SK-N-SH (cell line): ENCODE results near the gene DGAT2. TPM values are rescaled to one million over a fixed set of nuclear protein-coding genes. Genes with fewer than 3 reads are reported as not detected.

Experiments used
- CTCF ChIA-PET: fragments of 300-600, 350-600 bp; formaldehyde crosslinking; extraction: SDS; loops from one replicate; lab custom pipeline; 2021; lab: Yijun Ruan, JAX
- POLR2A ChIA-PET: fragments of 350-600 bp; sonication (Branson Sonifier 250); formaldehyde crosslinking; extraction: SDS; loops from one replicate; lab custom pipeline; 2020; ENCODE audit warnings: antibody characterized with exemption, inconsistent platforms; lab: Yijun Ruan, JAX
- DNase-seq: peaks from one replicate; pipeline ENCODE4 v3.0.0; 2012
- H2AFZ ChIP-seq: fragments of 200-600 bp; sonication (generic); 2 replicates; pipeline ENCODE4 v1.8.1; 2016; ENCODE audit warnings: antibody characterized with exemption, mild to moderate bottlenecking, low read depth
- H3F3A ChIP-seq: fragments of 200-600 bp; sonication (generic); replicated peaks from 2 replicates; pipeline ENCODE3; 2016; ENCODE audit warnings: antibody characterized with exemption, mild to moderate bottlenecking; ENCODE audit not compliant: insufficient read depth
- H3K27ac ChIP-seq, 2 experiments: fragments of 200-500 bp in 1 of 2; fragments of 200-600 bp in 1 of 2; sonication (Bioruptor generic) in 1 of 2; sonication (generic), shearing (Covaris generic) in 1 of 2; 2 replicates each; pipeline versions ENCODE4 v1.5.1 to v1.6.1; 2014 to 2016; ENCODE audit warnings: low read depth in 2 of 2, inconsistent platforms in 1 of 2, low read length in 1 of 2, mild to moderate bottlenecking in 1 of 2, mixed read lengths in 1 of 2
- H3K27me3 ChIP-seq: fragments of 200-600 bp; sonication (generic), shearing (Covaris generic); 2 replicates; pipeline ENCODE4 v1.6.1; 2016; ENCODE audit warnings: mixed run types; ENCODE audit not compliant: insufficient read depth
- H3K36me3 ChIP-seq, 2 experiments: fragments of 200-500 bp in 1 of 2; fragments of 200-600 bp in 1 of 2; sonication (Bioruptor generic) in 1 of 2; sonication (generic) in 1 of 2; replicated peaks in 1 of 2; 2 replicates each; pipeline versions ENCODE3 to v1.5.1; 2014 to 2016; ENCODE audit warnings: low read length in 1 of 2, mild to moderate bottlenecking in 1 of 2; ENCODE audit not compliant: insufficient read depth in 2 of 2, control insufficient read depth in 1 of 2
- H3K4me1 ChIP-seq, 2 experiments: fragments of 200-500 bp in 1 of 2; fragments of 200-600 bp in 1 of 2; sonication (Bioruptor generic) in 1 of 2; sonication (generic), shearing (Covaris generic) in 1 of 2; 2 replicates each; pipeline versions ENCODE4 v1.5.1 to v1.6.1; 2014 to 2016; ENCODE audit warnings: low read depth in 1 of 2, low read length in 1 of 2, mixed run types in 1 of 2; ENCODE audit not compliant: insufficient read depth in 2 of 2, control insufficient read depth in 1 of 2
- H3K4me2 ChIP-seq: fragments of 200-600 bp; sonication (generic), shearing (Covaris generic); 2 replicates; pipeline ENCODE4 v1.6.1; 2017; ENCODE audit warnings: mixed run types
- H3K4me3 ChIP-seq, 2 experiments: fragments of 200-500 bp in 1 of 2; fragments of 200-600 bp in 1 of 2; sonication (Bioruptor generic) in 1 of 2; sonication (generic), shearing (Covaris generic) in 1 of 2; 2 replicates each; pipeline versions ENCODE4 v1.5.1 to v1.8.1; 2014 to 2016; ENCODE audit warnings: low read depth in 2 of 2, inconsistent platforms in 1 of 2, low read length in 1 of 2, mild to moderate bottlenecking in 1 of 2, mixed read lengths in 1 of 2, moderate library complexity in 1 of 2
- H3K79me2 ChIP-seq: fragments of 200-600 bp; sonication (generic); 2 replicates; pipeline ENCODE4 v1.8.1; 2017; ENCODE audit warnings: mild to moderate bottlenecking; ENCODE audit not compliant: insufficient read depth
- H3K9ac ChIP-seq: fragments of 200-600 bp; sonication (generic); 2 replicates; pipeline ENCODE4 v1.6.1; 2017; ENCODE audit warnings: mixed run types
- H3K9me2 ChIP-seq: fragments of 200-600 bp; sonication (generic); 2 replicates; pipeline ENCODE4 v1.6.1; 2017; ENCODE audit warnings: mixed run types
- H3K9me3 ChIP-seq: fragments of 200-600 bp; sonication (generic); 2 replicates; pipeline ENCODE4 v1.6.1; 2017; ENCODE audit warnings: mixed run types, mild to moderate bottlenecking, moderate library complexity
- H4K20me1 ChIP-seq: fragments of 200-600 bp; sonication (generic); 2 replicates; pipeline ENCODE4 v1.6.1; 2017; ENCODE audit warnings: mild to moderate bottlenecking, mixed run types; ENCODE audit not compliant: insufficient read depth
- CHD2 ChIP-seq: fragments of 150-350 bp; IDR thresholded peaks from 2 replicates; pipeline ENCODE4 v1.6.1; 2018; ENCODE audit warnings: low read length; ENCODE audit not compliant: partially characterized antibody
- ELF1 ChIP-seq: IDR thresholded peaks from 2 replicates; pipeline ENCODE4 v1.4.0; 2012
- EZH2phosphoT487 ChIP-seq: fragments of 200-600 bp; sonication (generic); IDR thresholded peaks from 2 replicates; pipeline ENCODE4 v1.6.1; 2017; ENCODE audit warnings: low read depth, mixed run types, mild to moderate bottlenecking, antibody characterized with exemption, moderate library complexity, borderline replicate concordance
- FOXJ3 ChIP-seq: sonication (generic); formaldehyde crosslinking; IDR thresholded peaks from 2 replicates; pipeline ENCODE4 v1.5.1; 2020; ENCODE audit warnings: mild to moderate bottlenecking, missing genetic modification reagents
- GATA2 ChIP-seq: sonication (generic); formaldehyde crosslinking; IDR thresholded peaks from 2 replicates; pipeline ENCODE4 v1.5.0; 2020; ENCODE audit warnings: mild to moderate bottlenecking, missing genetic modification reagents
- MXI1 ChIP-seq: IDR thresholded peaks from 2 replicates; pipeline ENCODE4 v1.6.1; 2012; ENCODE audit warnings: mild to moderate bottlenecking, low read depth, low read length, improper control_type of control experiment
- NFIC ChIP-seq: IDR thresholded peaks from 2 replicates; pipeline ENCODE4 v1.4.0; 2012; ENCODE audit warnings: borderline replicate concordance
- NRF1 ChIP-seq: IDR thresholded peaks from 2 replicates; pipeline ENCODE4 v1.6.1; 2012; ENCODE audit warnings: low read depth, mild to moderate bottlenecking, low read length
- POLR2AphosphoS5 ChIP-seq: IDR thresholded peaks from 2 replicates; pipeline ENCODE4 v1.6.1; 2012; ENCODE audit warnings: low read depth, low read length
- RAD21 ChIP-seq: IDR thresholded peaks from 2 replicates; pipeline ENCODE4 v1.6.1; 2012; ENCODE audit warnings: mild to moderate bottlenecking, low read length
- RFX5 ChIP-seq: IDR thresholded peaks from 2 replicates; pipeline ENCODE4 v1.6.1; 2012; ENCODE audit warnings: mild to moderate bottlenecking, improper control_type of control experiment, low read length
- TCF12 ChIP-seq: IDR thresholded peaks from 2 replicates; pipeline ENCODE4 v1.4.0; 2012
- YY1 ChIP-seq: IDR thresholded peaks from 2 replicates; pipeline ENCODE4 v1.4.0; 2012; ENCODE audit warnings: low read depth, mild to moderate bottlenecking
- WGBS: methylation state at CpG from one replicate; pipeline ENCODE4 v1.1.6; 2017; ENCODE audit warnings: low lambda C conversion rate; 5-methylcytosine and 5-hydroxymethylcytosine counted together
- polyA plus RNA-seq, 3 experiments: library from polyadenylated mRNA; depleted of rRNA; stranded (reverse); fragments of >200 nt; gene quantifications; 2 replicates each; pipeline ENCODE4 v1.2.3, GENCODE V29; 2012
- TF ChIP-seq, protein P1 (sequence below): IDR thresholded peaks from 2 replicates; pipeline ENCODE4 v1.4.0; 2012; ENCODE audit warnings: low read depth, borderline replicate concordance
- TF ChIP-seq, protein P2 (sequence below): fragments of 150-350 bp; IDR thresholded peaks from 2 replicates; pipeline ENCODE4 v1.6.1; 2016; ENCODE audit warnings: mild to moderate bottlenecking, low read depth, low read length
- TF ChIP-seq, protein P3 (sequence below): IDR thresholded peaks from 2 replicates; pipeline ENCODE4 v1.6.1; 2012; ENCODE audit warnings: mild to moderate bottlenecking, low read depth, low read length, moderate library complexity
- TF ChIP-seq, protein P4 (sequence below): fragments of 200-600 bp; sonication (generic); IDR thresholded peaks from 2 replicates; pipeline ENCODE4 v1.6.1; 2017; ENCODE audit warnings: antibody characterized with exemption, mild to moderate bottlenecking, moderate library complexity

The DGAT2 gene
- polyA plus RNA-seq, 1 of the 3 experiments (the other 2 are of a cell fraction) = 1.4 TPM

DNA sequence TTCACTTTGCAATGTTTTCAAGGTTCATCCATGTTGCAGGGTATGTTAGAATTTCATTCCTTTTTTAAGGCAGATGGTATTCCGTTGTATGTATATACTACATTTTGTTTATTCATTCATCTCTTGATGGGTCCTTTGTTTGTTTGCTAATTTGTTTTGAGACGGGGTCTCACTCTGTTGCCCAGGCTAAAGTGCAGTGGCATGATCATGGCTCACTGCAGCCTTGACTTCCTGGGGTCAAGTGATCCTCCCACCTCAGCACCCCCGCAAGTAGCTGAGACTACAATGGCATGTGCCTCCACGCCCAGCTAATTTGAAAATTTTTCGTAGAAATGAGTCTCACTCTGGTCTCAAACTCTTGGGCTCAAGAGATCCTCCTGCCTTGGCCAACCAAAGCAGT is 52.6 kb downstream of the DGAT2 start:
- CTCF ChIA-PET = no interaction called here
- H3K9ac ChIP-seq = no peak overlapping the region
- no peaks in the 10 kb centered on the region for H3K9me3 ChIP-seq
- no peak overlapping the region for H3K4me3 ChIP-seq
- peaks cover 5% of the 10 kb centered on the region; the same call in 1 of the 2 replicates for H4K20me1 ChIP-seq
- no peak overlapping the region for H2AFZ ChIP-seq
- H3K4me2 ChIP-seq = no peak overlapping the region
- H3K36me3 ChIP-seq = no peaks in the 10 kb centered on the region
- H3K9me2 ChIP-seq = no peaks in the 10 kb centered on the region
- no peaks in the 10 kb centered on the region for H3K27me3 ChIP-seq
- peaks cover 86% of the 10 kb centered on the region for H3K79me2 ChIP-seq
- DNase-seq = no peak
- H3K4me1 ChIP-seq = peaks cover 6 to 9% of the 10 kb centered on the region in 2 experiments; a peak in 2 of 4 replicates
- WGBS = 97% methylated on average over 5 of the region's 5 CpGs
- no peaks in the 10 kb centered on the region for H3F3A ChIP-seq
- no peak overlapping the region for H3K27ac ChIP-seq
- POLR2A ChIA-PET = no interaction called here
- TF ChIP-seq ELF1 (no peak), POLR2AphosphoS5 (no peak), YY1 (no peak), CHD2 (no peak), NRF1 (no peak), RFX5 (no peak), NFIC (no peak), TCF12 (no peak), RAD21 (no peak), GATA2 (CRISPR knock-in tag) (no peak), MXI1 (no peak), FOXJ3 (CRISPR knock-in tag) (no peak), EZH2phosphoT487 (no peak)
- TF ChIP-seq, protein P1, sequence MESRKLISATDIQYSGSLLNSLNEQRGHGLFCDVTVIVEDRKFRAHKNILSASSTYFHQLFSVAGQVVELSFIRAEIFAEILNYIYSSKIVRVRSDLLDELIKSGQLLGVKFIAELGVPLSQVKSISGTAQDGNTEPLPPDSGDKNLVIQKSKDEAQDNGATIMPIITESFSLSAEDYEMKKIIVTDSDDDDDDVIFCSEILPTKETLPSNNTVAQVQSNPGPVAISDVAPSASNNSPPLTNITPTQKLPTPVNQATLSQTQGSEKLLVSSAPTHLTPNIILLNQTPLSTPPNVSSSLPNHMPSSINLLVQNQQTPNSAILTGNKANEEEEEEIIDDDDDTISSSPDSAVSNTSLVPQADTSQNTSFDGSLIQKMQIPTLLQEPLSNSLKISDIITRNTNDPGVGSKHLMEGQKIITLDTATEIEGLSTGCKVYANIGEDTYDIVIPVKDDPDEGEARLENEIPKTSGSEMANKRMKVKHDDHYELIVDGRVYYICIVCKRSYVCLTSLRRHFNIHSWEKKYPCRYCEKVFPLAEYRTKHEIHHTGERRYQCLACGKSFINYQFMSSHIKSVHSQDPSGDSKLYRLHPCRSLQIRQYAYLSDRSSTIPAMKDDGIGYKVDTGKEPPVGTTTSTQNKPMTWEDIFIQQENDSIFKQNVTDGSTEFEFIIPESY = no peak
- TF ChIP-seq, protein P2, sequence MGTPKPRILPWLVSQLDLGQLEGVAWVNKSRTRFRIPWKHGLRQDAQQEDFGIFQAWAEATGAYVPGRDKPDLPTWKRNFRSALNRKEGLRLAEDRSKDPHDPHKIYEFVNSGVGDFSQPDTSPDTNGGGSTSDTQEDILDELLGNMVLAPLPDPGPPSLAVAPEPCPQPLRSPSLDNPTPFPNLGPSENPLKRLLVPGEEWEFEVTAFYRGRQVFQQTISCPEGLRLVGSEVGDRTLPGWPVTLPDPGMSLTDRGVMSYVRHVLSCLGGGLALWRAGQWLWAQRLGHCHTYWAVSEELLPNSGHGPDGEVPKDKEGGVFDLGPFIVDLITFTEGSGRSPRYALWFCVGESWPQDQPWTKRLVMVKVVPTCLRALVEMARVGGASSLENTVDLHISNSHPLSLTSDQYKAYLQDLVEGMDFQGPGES = no peak
- TF ChIP-seq, protein P3, sequence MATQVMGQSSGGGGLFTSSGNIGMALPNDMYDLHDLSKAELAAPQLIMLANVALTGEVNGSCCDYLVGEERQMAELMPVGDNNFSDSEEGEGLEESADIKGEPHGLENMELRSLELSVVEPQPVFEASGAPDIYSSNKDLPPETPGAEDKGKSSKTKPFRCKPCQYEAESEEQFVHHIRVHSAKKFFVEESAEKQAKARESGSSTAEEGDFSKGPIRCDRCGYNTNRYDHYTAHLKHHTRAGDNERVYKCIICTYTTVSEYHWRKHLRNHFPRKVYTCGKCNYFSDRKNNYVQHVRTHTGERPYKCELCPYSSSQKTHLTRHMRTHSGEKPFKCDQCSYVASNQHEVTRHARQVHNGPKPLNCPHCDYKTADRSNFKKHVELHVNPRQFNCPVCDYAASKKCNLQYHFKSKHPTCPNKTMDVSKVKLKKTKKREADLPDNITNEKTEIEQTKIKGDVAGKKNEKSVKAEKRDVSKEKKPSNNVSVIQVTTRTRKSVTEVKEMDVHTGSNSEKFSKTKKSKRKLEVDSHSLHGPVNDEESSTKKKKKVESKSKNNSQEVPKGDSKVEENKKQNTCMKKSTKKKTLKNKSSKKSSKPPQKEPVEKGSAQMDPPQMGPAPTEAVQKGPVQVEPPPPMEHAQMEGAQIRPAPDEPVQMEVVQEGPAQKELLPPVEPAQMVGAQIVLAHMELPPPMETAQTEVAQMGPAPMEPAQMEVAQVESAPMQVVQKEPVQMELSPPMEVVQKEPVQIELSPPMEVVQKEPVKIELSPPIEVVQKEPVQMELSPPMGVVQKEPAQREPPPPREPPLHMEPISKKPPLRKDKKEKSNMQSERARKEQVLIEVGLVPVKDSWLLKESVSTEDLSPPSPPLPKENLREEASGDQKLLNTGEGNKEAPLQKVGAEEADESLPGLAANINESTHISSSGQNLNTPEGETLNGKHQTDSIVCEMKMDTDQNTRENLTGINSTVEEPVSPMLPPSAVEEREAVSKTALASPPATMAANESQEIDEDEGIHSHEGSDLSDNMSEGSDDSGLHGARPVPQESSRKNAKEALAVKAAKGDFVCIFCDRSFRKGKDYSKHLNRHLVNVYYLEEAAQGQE = no peak
- TF ChIP-seq, protein P4, sequence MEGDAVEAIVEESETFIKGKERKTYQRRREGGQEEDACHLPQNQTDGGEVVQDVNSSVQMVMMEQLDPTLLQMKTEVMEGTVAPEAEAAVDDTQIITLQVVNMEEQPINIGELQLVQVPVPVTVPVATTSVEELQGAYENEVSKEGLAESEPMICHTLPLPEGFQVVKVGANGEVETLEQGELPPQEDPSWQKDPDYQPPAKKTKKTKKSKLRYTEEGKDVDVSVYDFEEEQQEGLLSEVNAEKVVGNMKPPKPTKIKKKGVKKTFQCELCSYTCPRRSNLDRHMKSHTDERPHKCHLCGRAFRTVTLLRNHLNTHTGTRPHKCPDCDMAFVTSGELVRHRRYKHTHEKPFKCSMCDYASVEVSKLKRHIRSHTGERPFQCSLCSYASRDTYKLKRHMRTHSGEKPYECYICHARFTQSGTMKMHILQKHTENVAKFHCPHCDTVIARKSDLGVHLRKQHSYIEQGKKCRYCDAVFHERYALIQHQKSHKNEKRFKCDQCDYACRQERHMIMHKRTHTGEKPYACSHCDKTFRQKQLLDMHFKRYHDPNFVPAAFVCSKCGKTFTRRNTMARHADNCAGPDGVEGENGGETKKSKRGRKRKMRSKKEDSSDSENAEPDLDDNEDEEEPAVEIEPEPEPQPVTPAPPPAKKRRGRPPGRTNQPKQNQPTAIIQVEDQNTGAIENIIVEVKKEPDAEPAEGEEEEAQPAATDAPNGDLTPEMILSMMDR = no peak
